DMS153 treated with DMSO at 0.1 percent for 48 hours (cell line): ENCODE data around the gene ACD.

Experiments
- DNase-seq: peaks from one replicate; lab custom pipeline; 2025; ENCODE audit not compliant: unreplicated experiment; lab: John Stamatoyannopoulos, UW

Gene ACD

DNA sequence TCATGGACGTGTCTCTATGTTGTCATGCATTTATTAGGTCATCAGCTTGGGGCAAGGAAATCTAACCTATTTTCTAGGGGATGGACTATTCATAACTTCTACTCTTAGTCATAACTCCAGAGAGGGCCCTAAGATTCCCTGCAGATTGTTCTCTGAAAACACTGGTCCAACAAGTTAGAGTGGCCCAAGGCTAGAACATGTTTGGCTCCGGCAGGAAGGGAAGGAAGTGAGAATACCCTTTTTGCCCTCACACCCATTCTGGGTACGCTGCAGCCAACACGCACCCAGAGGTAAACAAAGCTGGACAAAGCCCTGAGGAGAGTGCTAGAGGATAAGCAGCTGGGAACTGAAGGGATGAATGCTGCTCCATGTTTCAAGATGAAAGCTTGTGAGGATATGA lies 16.5 kb upstream of the ACD start:
- DNase-seq: no peak

DNA sequence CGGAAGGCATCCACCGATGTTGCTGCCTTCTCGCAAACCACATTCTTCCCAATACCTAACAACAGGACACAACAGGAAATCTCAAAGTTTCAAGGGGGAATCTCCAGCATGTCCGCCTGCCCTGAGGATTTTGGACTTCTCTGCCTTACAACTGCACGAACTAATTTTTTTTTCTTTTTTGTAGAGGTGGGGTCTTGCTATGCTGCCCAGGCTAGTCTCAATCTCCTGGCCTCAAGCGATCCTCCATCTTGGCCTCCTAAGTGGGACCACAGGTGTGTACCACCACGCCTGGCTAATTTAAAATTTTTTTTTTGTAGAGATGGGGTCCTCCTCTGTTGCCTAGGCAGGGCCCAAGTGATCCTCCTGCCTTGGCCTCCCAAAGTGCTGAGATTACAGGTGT lies 15.9 kb upstream of the ACD start:
- DNase-seq: no peak

DNA sequence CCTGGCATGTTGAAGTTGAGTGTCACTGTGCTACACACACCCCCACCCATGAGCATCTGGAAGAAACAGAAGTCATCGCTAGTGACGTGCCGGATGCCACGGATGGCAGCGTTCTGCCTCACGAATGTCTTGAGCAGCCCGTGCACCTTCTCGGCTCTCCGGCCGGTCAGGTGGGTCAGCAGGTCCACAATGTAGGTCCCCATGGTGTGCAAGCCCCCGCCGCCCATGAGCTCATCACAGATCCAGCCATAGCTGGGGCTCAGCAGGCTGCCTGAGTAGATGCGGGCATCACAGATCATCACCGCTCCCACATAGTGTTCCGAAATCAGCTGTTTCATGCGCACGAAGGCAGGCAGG lies 15.5 kb upstream of the ACD start:
- no peak for DNase-seq

DNA sequence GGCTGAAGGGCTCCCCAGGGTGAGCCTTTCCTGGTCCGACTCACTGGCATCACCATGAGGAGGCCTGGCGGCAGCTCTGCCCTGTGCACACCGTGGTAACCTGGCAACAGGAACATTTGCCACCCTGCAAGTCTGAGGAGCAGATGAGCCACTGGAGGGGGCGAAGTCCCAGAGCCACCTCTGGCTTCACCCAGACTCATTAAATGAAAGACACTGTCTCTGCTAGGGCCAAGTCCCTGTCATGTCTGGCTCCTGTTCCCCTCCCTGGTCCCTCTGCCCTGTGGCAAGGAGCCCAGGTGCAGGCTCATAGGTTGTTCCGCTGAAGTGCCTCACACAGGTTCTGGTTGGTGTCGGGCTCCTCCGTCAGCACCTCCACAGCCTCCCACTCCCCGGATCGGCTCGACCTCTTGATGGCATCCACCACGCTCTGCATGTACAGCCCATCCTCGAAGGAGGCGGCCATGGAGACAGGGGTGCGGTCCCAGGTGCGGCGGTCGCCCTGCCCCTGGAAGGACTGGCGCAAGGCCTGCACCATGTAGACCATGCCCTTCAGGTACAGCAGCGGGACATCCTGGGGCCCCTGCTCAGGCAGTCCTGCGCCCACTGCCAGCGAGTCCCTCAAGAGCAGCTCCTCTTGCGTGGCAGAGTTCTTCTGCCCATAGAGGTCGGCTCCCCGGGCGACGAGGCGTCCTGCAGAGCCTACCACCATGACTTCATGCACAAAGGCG lies 15.0 kb upstream of the ACD start:
- DNase-seq: peak; percentile 47

DNA sequence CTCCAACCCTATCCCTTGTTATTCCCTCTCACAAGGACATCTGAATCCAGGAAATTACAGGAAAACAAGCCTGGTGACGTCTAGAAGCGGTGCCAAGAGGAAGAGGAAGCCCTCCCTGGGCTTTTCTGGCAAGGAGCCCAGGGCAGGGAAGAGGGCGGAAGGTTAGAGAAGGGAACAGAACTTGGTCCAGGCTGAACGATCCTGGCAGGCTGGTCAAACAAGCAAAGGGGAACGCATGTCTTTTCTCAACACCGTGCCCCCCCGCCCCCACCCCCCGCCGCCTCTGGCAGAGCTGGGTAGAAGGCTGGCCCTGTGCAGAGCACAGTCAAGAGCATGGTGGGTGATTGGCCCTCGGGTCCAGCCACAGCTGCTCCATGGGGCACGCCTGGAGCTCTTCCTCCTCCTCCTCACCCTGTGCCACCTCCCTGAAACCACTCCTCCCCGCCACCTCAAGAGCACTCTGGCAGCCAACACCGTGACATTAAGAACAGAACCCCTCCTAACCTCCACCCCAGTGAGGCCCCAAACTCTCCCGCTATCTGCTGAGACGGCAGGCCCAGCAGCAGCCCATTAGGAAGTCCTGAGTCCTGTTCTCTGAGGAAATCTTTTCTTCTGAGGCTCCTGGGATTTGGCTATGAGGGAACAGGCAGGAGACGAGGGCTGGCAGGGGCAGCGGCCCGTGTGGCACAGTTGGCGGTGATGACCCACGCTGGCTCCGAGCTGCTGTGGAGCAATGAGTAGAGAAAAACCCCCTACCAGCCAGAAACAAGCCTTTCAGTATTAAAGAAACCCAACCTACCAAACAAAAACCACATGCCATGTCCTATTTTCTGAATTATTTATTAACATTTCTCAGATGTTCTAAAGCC lies 13.9 kb upstream of the ACD start:
- DNase-seq: peak; percentile 71

DNA sequence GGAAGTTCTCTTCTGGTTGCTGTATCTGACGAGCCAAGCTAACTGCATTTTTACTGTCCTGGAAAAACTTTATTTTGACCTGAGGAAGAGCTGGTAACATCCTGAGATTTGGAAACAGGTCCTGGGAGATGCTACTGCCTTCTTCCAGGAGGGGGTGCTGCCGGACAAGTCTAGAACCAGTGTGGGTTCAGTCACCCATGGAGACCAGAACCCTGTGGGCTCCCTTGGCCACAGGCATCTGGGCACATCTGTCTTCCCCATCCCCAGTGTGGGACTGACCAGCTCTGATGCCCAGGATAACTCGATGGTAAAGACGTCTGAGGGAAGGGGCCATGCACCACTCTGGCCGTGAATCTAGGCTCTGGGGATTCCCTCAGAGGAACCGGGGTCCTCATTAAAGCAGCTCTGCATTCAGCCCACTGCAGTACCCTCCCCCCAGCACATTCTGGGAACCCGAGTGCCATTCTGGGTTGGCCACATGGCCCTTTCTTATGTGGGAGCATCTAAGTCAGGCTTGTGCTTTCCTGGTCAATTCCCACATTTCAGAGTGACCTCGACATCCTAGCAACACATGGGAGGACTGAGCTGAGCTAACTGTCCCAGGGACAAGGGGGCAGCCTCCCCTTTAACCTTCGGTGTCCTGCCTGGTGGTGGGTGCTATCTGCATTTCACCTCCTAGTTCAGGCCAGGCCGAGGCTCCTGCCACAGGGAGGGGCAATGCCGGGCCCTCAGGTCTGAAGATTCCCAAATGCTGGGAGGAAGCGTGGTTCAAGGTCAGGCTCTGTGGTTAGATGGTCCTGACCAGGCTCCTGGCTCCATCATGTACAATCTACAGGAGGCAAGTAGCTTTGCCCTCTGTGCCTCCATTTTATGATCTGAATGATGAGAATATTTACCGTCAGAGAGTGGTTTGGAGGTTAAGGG lies 12.9 kb upstream of the ACD start:
- DNase-seq: peak; percentile 16

DNA sequence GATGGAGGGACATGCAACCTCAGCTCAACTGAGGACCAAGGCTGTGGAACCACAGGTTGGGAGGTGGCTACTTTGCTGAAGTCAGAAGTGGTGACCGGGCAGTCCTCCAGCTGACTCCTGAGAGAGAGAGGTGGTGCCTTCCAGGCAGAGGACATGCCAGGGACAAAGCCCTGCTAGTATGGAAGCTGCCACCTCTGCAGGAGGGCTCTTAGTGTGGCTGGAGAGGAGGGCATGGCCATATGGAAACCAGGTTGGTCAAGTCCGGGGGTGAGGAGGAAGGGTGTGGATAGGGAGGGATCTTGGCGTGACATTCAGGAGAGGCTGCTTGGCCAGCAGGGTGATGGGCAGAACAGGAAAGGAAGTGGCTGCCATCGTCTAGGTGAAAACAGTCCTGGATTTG lies 12.2 kb upstream of the ACD start:
- DNase-seq: no peak

DNA sequence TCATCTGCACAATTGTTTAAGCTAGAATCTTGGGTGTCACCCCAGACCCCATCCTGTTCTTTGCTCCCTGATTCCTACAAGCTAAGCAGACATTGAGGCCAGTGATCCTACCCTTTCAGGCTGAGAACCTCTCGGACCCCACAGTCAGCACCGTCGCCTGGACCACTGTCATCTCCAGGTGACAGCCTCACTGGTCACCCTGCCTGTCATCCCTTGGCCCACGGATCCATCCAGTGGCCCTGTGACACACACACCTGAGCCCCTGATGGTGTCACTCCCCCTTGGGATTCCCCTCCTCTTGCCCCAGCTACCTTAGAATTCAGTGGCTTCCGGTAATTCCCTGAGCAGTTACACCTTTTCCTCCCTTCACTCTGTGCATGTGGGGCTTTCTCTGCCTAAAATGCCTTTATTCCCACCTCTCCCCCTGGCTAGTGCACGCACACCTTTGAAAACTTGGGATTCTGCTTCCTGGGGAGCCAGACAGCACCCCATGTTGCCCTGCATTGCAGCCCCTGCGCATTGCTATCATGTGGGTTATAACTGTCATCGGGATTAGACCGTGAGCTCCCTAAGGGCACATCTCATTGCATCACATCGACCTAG lies 9.5 kb upstream of the ACD start:
- DNase-seq: no peak

DNA sequence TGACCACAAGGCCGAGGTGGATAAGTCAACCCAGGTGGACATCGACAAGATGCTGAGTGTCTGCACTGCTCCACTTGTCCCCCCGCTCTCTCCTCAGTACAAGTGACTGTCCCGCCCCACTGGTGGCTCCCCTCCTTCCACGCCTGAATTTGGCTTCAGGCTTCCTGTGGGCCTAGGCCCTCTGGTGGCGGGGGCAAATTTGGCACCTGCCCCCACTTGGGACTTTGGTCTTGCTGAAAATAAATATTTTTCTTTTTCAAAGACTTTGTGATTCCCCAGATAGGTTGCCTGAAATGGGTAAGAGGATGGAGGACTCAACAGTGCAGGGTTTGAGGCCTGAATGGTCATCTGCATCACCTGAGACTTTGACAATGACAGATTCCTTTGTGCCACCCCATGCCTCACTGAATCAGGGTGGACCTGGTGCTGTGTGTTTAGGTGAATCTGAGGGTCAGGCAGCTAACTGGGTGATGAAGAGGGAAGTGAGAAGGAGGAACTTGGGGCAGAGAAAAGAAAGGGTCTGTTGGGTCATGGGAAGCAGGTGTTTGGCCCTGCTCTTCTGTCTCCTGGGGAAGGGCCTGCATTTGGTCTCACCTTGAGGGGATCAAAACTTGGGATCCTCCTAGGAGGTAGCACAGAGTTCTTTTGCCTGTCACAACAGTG lies 8.6 kb upstream of the ACD start:
- DNase-seq: no peak

DNA sequence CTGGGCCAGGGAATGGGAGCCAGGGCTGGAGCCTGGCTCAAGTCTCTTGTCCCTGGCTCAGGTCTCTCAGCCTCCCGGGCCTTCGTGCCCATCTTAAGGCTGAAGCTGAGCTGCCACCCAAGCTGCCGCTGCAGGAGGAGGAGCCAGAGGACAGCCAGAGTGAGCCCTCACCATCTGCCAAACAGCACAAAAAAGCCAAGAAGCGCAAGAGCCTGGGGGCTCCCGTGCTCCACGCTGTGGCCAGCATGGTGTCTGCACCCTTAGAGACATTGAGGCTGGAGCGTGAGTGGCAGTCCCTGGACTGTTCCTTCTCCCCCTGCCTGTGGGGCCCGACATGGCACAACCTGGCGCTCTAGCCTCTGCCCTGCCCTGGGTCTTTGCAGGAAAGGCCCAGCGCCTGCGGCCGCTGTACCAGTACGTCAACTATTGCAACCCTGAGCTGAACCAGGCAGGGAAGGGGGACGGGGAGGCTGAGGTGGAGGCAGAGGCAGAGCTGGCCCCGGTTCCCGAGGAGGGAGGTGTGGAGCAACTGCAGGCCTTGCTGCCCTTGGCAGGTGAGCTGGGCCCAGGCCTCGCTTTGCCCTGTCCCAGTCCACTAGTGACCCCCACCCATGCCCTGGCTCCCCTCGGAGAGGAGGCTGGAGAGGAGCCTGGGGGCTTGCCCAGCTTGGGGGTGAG lies 7.9 kb upstream of the ACD start:
- DNase-seq: peak; percentile 92

DNA sequence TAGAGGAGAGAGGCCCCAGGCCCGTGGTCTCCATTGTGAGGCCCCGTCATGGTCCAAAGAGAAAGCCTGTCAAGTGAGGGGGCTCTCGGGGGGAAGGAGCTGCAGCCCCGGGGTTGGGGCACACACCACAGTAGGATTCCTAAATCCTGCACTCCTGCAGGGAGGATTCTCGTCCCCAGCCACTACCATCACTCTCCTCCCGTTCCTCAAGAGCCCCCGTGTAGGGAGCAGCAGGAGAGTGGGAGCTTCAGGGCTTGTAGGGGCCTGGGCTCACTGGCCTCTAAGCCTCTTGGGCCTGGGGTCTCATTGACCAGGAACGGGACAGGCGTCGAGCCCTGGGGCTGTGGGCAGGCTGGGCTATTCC lies 7.4 kb upstream of the ACD start:
- no peak for DNase-seq

DNA sequence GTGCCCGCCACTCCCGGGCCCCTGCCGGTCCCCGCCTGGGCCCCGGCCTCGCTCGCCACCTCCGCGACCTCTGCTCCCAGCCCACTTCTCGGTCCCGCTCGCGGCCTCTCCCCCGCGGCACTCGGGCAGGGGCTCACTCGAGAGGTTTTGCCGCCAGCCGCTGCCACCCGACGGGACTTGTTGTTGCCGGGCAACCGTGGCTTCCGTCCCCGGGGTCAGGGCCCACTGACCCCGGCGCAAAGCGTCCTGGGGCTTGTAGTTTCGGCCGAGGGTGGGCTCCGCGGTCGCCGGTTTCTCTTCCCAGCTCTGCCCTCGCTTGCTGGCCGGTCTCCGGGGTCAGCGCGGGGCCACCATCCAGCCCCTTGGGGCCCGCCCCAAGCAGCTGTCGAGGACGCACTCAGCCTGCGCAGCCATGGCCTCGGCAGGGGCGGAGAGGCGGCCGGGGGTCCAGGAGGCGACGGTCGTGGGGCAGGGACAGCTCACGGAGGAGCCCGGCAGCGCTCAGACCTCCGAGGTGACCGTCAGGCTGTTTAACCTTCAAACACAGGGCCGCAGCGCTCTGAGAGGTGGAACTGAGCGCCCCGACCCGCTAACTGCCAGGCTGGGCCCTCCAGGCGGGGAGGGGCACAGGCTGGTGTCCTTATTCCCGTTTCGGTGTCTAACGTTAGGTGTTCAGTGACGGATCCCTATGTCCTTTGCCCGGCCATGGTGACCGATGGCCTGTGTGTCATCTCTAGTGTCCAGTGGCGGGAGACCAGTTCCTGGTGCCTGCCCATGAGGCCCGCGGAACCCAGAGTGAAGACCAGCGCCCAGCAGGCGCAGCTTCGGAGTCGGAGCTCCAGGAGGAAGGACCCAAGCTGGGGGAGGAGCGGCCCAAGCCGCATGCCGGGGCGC lies 6.7 kb upstream of the ACD start, which contains the start of the genes C16orf86 and ENKD1:
Gene C16orf86 (plus strand): TSS at position 256 of the 894 bp plus-strand sequence. CDS start 157 bp downstream, at position 413.
Gene ENKD1 (minus strand): TSS at position 192 of the 894 bp plus-strand sequence. CDS start 308 bp downstream, outside the sequence.
- peak; percentile 44 for DNase-seq

DNA sequence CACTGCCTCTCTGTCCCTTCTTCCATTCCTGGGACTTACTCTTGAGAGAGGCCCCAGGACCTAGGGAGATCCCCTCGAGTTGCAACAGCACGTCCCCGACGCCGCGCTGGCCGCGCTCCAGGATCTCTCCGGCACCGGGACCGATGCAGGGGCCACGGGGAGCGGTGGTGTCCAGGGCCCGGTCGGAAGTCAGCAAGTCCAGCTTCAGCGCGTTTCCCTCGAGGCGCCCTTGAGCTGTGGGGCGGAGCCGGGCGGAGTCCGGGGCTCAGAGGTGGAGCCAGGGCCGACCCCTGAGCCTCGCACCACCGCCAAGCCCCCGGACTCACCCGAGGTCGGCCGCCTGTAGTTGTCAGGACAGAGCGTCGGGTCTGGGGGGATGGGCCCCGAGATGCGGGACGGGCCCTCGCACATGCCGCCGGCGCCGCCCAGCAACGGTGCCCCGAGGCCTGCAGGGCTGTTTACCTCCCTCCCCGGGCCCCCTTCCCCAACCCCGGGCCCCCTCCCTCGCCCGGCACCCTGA lies 6.0 kb upstream of the ACD start:
- DNase-seq: no peak

DNA sequence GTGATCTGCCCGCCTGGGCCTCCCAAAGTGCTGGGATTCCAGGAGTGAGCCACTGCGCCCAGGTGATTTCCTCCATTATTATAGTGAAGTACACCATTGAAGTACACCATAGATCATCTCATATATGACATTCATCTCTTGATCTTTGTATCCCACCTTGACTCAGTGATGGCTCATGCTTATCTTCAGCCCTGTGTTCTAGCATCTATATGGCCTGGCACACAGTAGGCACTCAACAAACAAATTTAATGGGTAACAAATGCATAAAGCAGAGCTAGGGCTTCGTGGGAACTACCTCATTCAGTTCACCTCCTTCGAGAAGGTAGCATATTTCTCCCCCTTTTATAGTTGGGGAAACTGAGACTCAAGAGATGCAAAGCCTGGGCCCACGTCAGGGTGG lies 5.5 kb upstream of the ACD start:
- no peak for DNase-seq

DNA sequence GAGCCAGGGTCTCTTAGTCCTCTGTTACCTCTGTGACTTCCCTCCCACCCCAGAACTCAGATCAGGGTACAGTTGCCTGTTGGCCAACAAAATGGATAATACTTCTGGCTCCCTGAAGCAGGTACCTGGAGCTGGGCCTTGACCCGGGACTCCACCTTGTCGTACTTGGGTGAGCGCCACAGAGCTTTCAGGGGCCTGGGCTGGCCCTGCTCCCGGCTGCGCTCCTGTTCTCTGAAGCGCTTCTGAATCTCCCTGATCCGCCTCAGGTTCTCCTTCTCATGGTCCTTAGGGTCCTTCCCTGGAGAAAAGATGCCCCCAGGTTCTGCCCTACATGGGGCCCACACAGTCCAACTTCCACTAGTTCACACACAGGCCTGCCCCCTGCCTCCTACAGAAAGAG lies 4.8 kb upstream of the ACD start:
- DNase-seq: no peak

DNA sequence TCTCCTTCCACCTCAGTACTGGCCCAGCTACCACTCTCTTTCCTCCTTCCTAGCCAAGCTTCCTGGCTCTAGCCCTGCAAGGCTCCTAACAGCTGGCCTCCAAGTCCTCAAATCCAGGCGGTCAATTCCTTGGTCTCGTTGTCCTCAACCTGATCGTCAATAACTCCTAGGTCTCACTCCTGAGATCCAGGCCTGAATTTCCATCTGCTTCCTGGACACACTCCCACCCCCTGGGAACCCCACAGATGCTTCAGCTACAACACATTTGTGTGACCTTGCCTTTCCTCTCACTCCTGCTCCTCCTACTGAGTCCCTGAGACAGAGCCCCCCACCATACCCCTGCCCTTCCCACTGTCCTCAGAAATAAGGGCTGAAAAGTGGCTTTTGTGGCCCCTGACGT lies 4.2 kb upstream of the ACD start:
- DNase-seq: no peak

DNA sequence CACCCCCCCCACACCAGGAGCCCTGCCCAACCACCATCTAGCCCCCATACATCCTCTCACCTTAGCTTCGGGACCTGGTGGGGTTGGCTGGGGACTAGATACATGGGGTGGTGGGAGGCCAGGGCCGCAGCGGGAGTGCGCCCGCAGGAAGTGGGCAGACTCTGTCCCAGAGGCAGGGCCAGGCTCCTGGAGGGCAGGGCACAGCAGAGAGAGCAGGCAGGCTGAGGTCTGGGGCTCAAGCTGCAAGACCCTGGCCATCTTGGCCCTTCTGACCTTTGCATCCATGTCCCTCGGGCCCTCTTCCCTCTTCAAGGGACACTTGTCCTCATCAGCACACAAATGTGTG lies 3.8 kb upstream of the ACD start:
- no peak for DNase-seq

DNA sequence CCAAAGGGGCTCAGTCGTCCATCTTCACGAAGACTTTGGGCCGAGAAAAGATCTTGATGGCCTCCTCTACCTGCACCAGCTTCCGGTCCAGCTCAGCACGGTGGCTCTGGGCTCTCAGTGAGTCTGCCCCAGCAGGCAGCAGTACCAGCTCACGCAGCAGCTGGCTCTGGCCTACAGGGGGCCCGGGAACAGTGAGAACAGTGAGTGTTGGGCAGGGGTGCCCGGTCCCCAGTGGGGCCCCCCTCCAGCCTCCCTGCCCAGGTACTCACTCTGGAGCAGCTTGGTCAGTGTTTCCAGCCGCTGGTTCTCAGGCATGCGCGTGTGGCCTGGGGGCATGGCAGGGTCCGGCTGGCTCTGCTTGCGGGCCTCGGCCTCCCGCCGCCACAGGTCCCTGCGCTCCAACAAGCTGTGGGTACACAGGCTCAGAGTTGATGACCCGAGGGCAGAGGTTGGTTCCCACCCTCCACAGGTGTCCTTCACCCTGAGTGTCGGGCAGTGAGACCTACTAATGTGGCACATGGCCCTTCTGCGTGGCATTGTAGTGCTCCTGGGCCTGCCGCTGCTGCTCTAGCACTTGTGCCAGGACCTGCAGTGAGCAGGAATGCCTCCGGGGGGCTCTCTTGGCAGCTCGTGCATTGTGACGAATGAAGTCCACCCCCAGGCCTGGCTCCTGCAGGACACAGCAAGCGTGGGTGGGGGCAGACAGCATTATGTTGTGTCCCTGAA lies 3.3 kb upstream of the ACD start:
- no peak for DNase-seq
